A549 (cell line): Measurements from ENCODE around the gene ZDHHC17. TPM values are rescaled to one million over a fixed set of nuclear protein-coding genes. Genes with fewer than 3 reads are reported as not detected.

Source experiments
- ATAC-seq, 2 experiments: fragments of 200-7000 bp in 1 of 2; fragments of >200 bp in 1 of 2; cut with Nextera tagmentation in 1 of 2; cut with Tn5 transposase in 1 of 2; 3 replicates each; pipeline versions ENCODE4 v1.8.0 to v1.9.1; 2018 to 2020; ENCODE audit warnings: mild to moderate bottlenecking in 1 of 2, moderate library complexity in 1 of 2
- CTCF ChIA-PET: fragments of 300-600 bp; sonication (Branson Sonifier 250); formaldehyde crosslinking; extraction: SDS; loops from one replicate; lab custom pipeline; 2021; ENCODE audit warnings: antibody characterized with exemption, inconsistent platforms; lab: Yijun Ruan, JAX
- POLR2A ChIA-PET: fragments of 350-600 bp; formaldehyde crosslinking; extraction: SDS; loops from one replicate; lab custom pipeline; 2021; ENCODE audit warnings: antibody characterized with exemption, inconsistent platforms; lab: Yijun Ruan, JAX
- DNase-seq, 2 experiments: peaks; one replicate each; pipeline versions ENCODE4 v3.0.0 to v3.0.0-alpha.2; 2011 to 2016; ENCODE audit warnings: low read depth in 1 of 2, low spot score in 1 of 2
- FAIRE-seq: peaks from 2 replicates; lab custom pipeline; 2011; peaks lifted over from hg19 to GRCh38; lab: Jason Lieb, UNC
- H3K27ac ChIP-seq, 2 experiments: fragments of >200 bp; sonication (Bioruptor Twin); formaldehyde crosslinking; 3 replicates each; pipeline ENCODE4 v1.5.1; 2016 to 2017
- H3K4me1 ChIP-seq: fragments of >200 bp; sonication (Bioruptor Twin); formaldehyde crosslinking; 3 replicates; pipeline ENCODE4 v1.6.1; 2016
- H3K4me2 ChIP-seq: fragments of >200 bp; sonication (Bioruptor Twin); formaldehyde crosslinking; 3 replicates; pipeline ENCODE4 v1.6.1; 2016
- H3K4me3 ChIP-seq: fragments of >200 bp; sonication (Bioruptor Twin); formaldehyde crosslinking; 3 replicates; pipeline ENCODE4 v1.5.1; 2016
- H3K9me3 ChIP-seq: fragments of >200 bp; sonication (Bioruptor Twin); formaldehyde crosslinking; 3 replicates; pipeline ENCODE4 v1.6.1; 2016
- ATOH8 ChIP-seq: fragments of 250-450 bp; sonication (Bioruptor Pico); IDR thresholded peaks from 2 replicates; pipeline ENCODE4 v1.5.0; 2020; ENCODE audit warnings: low read depth, mild to moderate bottlenecking, moderate library complexity
- CBX8 ChIP-seq: fragments of 200-600 bp; sonication (generic); IDR thresholded peaks from 2 replicates; pipeline ENCODE4 v1.6.1; 2016
- EHF ChIP-seq: fragments of 250-450 bp; sonication (Bioruptor Pico); IDR thresholded peaks from 2 replicates; pipeline ENCODE4 v1.5.0; 2020; ENCODE audit warnings: mild to moderate bottlenecking
- EP300 ChIP-seq, 2 experiments: fragments of >200 bp; sonication (Bioruptor Twin); formaldehyde crosslinking; IDR thresholded peaks; 2 replicates in 1 of 2; 3 replicates in 1 of 2; pipeline ENCODE4 v1.6.1; 2016 to 2017
- FOSB ChIP-seq: fragments of 250-450 bp; sonication (Bioruptor Pico); IDR thresholded peaks from 2 replicates; pipeline ENCODE4 v1.5.0; 2020; ENCODE audit warnings: mild to moderate bottlenecking, moderate library complexity
- FOSL2 ChIP-seq, 2 experiments: fragments of 450-650 bp in 1 of 2; fragments of >200 bp in 1 of 2; sonication (Bioruptor Twin) in 1 of 2; formaldehyde crosslinking; IDR thresholded peaks; 2 replicates each; pipeline versions ENCODE4 v1.5.0 to v1.6.1; 2016 to 2020; ENCODE audit warnings: mild to moderate bottlenecking in 1 of 2, moderate library complexity in 1 of 2
- HDAC2 ChIP-seq: fragments of 200-600 bp; sonication (generic); IDR thresholded peaks from 2 replicates; pipeline ENCODE4 v1.6.1; 2016
- HOXB5 ChIP-seq: fragments of 250-450 bp; sonication (Bioruptor Pico); IDR thresholded peaks from 2 replicates; pipeline ENCODE4 v1.5.0; 2020; ENCODE audit warnings: mild to moderate bottlenecking, moderate library complexity
- KDM1A ChIP-seq: fragments of 200-600 bp; sonication (generic); IDR thresholded peaks from 2 replicates; pipeline ENCODE4 v1.6.1; 2016; ENCODE audit warnings: low read depth, mild to moderate bottlenecking
- KDM5A ChIP-seq: fragments of 200-600 bp; sonication (generic); IDR thresholded peaks from 2 replicates; pipeline ENCODE4 v1.6.1; 2016; ENCODE audit warnings: antibody characterized with exemption, mild to moderate bottlenecking
- MAX ChIP-seq: IDR thresholded peaks from 2 replicates; pipeline ENCODE4 v1.6.1; 2012
- NFE2L2 ChIP-seq: fragments of 150-350 bp; conservative IDR thresholded peaks from 2 replicates; pipeline ENCODE4 v1.6.1; 2014; ENCODE audit warnings: low read length
- NPAS2 ChIP-seq: fragments of 250-450 bp; sonication (Bioruptor Pico); IDR thresholded peaks from 2 replicates; pipeline ENCODE4 v1.8.0; 2022; ENCODE audit warnings: mild to moderate bottlenecking, moderate library complexity, borderline replicate concordance
- NR3C1 ChIP-seq: fragments of >200 bp; sonication (Bioruptor Twin); formaldehyde crosslinking; IDR thresholded peaks from 3 replicates; pipeline ENCODE4 v1.6.1; 2017
- PBX3 ChIP-seq: IDR thresholded peaks from 2 replicates; pipeline ENCODE4 v1.6.1; 2012
- PHF8 ChIP-seq: fragments of 200-600 bp; sonication (generic); IDR thresholded peaks from 2 replicates; pipeline ENCODE4 v1.6.1; 2016; ENCODE audit warnings: low read depth, mild to moderate bottlenecking, antibody characterized with exemption, moderate library complexity, borderline replicate concordance
- POLR2A ChIP-seq: IDR thresholded peaks from 2 replicates; pipeline ENCODE4 v1.6.1; 2012; ENCODE audit warnings: mild to moderate bottlenecking, low read length
- RAD21 ChIP-seq, 2 experiments: fragments of >200 bp in 1 of 2; sonication (Bioruptor Twin) in 1 of 2; formaldehyde crosslinking in 1 of 2; IDR thresholded peaks in 1 of 2; conservative IDR thresholded peaks in 1 of 2; 2 replicates in 1 of 2; 3 replicates in 1 of 2; pipeline ENCODE4 v1.6.1; 2012 to 2018; ENCODE audit warnings: inconsistent platforms in 1 of 2
- RARB ChIP-seq: fragments of 250-450 bp; sonication (Bioruptor Pico); IDR thresholded peaks from 2 replicates; pipeline ENCODE4 v1.8.0; 2021; ENCODE audit warnings: mild to moderate bottlenecking, moderate library complexity
- RNF2 ChIP-seq: fragments of 200-600 bp; sonication (generic); IDR thresholded peaks from 2 replicates; pipeline ENCODE4 v1.6.1; 2016; ENCODE audit warnings: low read depth, mild to moderate bottlenecking, antibody characterized with exemption, moderate library complexity, borderline replicate concordance
- SMC3 ChIP-seq: fragments of >200 bp; sonication (Bioruptor Twin); formaldehyde crosslinking; IDR thresholded peaks from 3 replicates; pipeline ENCODE4 v1.6.1; 2018; ENCODE audit warnings: inconsistent platforms
- SREBF2 ChIP-seq: fragments of 450-650 bp; IDR thresholded peaks from 2 replicates; pipeline ENCODE4 v1.6.1; 2014; ENCODE audit warnings: mild to moderate bottlenecking, moderate library complexity
- TP53 ChIP-seq: fragments of 250-450 bp; sonication (Bioruptor Pico); IDR thresholded peaks from 2 replicates; pipeline ENCODE4 v1.5.0; 2021; ENCODE audit warnings: mild to moderate bottlenecking, moderate library complexity
- USF2 ChIP-seq: fragments of 450-650 bp; IDR thresholded peaks from 2 replicates; pipeline ENCODE4 v1.6.1; 2014; ENCODE audit warnings: antibody characterized with exemption
- ZFP36 ChIP-seq: fragments of 450-650 bp; IDR thresholded peaks from 2 replicates; pipeline ENCODE4 v1.6.1; 2014; ENCODE audit warnings: borderline replicate concordance; ENCODE audit not compliant: partially characterized antibody
- ZNF302 ChIP-seq: fragments of 250-450 bp; sonication (Bioruptor Pico); IDR thresholded peaks from 2 replicates; pipeline ENCODE4 v1.9.0; 2021; ENCODE audit warnings: inconsistent platforms, mild to moderate bottlenecking, moderate library complexity
- ZSCAN20 ChIP-seq: fragments of 250-450 bp; sonication (Bioruptor Pico); IDR thresholded peaks from 2 replicates; pipeline ENCODE4 v1.8.0; 2022; ENCODE audit warnings: mild to moderate bottlenecking, moderate library complexity
- WGBS: methylation state at CpG from one replicate; pipeline ENCODE4 v1.1.6; 2017; ENCODE audit errors: missing lambda C conversion rate; 5-methylcytosine and 5-hydroxymethylcytosine counted together
- polyA plus RNA-seq, 4 experiments: library from polyadenylated mRNA; depleted of rRNA in 3 of 4; stranded (reverse); fragments of >200 nt; fragmentation: RNase III in 1 of 4; extraction: RNeasy Plus Mini Kit Qiagen cat#74134 plus additional on column Dnase treatment in 1 of 4; gene quantifications; 2 replicates in 3 of 4; 3 replicates in 1 of 4; pipeline ENCODE4 v1.2.3, GENCODE V29; 2011 to 2017
- TF ChIP-seq, protein P1 (sequence below): fragments of 150-350 bp; IDR thresholded peaks from 2 replicates; pipeline ENCODE4 v1.6.1; 2014; ENCODE audit warnings: low read depth, mild to moderate bottlenecking, low read length
- TF ChIP-seq, protein P2 (sequence below): fragments of >200 bp; sonication (Bioruptor Twin); formaldehyde crosslinking; IDR thresholded peaks from 3 replicates; pipeline ENCODE4 v1.6.1; 2016

ZDHHC17 gene
- polyA plus RNA-seq, 2 of the 4 experiments (the other 2 are of a cell fraction): 28.1 to 54.8 TPM

GRCh38 chr12:76781321-76781720 lies 17.4 kb downstream of the ZDHHC17 start:
- H3K27ac ChIP-seq: no peak overlapping the region
- no peaks in the 10 kb centered on the region for H3K9me3 ChIP-seq
- ChIA-PET POLR2A (no interaction called here), CTCF (interaction anchor here (0.6 to 1.6 kb wide), 4 partner anchors 10 to 701 kb away, joined by 3 to 4 read pairs (median 4); no protein-coding TSS in a partner anchor)
- no peak overlapping the region for H3K4me2 ChIP-seq
- no peak overlapping the region for H3K4me3 ChIP-seq
- H3K4me1 ChIP-seq: no peaks in the 10 kb centered on the region
- WGBS: 93% methylated on average over 3 of the region's 3 CpGs
- DNase-seq: no peak
- no peak for ATAC-seq
- no peak for FAIRE-seq
- no peak for TF ChIP-seq HOXB5 (CRISPR knock-in tag)
- no peak for TF ChIP-seq ZNF302 (CRISPR knock-in tag)
- no peak for TF ChIP-seq USF2
- TF ChIP-seq RAD21 (conservative IDR thresholded peaks at IDR 0.05 in 1 of 2, IDR thresholded peaks at IDR 0.05 in 1 of 2): no peak
- TF ChIP-seq TP53 (CRISPR knock-in tag): no peak
- no peak for TF ChIP-seq KDM1A
- no peak for TF ChIP-seq KDM5A
- no peak for TF ChIP-seq HDAC2
- TF ChIP-seq, protein P1, sequence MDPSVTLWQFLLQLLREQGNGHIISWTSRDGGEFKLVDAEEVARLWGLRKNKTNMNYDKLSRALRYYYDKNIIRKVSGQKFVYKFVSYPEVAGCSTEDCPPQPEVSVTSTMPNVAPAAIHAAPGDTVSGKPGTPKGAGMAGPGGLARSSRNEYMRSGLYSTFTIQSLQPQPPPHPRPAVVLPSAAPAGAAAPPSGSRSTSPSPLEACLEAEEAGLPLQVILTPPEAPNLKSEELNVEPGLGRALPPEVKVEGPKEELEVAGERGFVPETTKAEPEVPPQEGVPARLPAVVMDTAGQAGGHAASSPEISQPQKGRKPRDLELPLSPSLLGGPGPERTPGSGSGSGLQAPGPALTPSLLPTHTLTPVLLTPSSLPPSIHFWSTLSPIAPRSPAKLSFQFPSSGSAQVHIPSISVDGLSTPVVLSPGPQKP: no peak
- no peak for TF ChIP-seq PHF8
- TF ChIP-seq FOSL2 (IDR thresholded peaks at IDR 0.05): no peak
- TF ChIP-seq FOSL2 (CRISPR knock-in tag; IDR thresholded peaks at IDR 0.05): no peak
- no peak for TF ChIP-seq NR3C1
- no peak for TF ChIP-seq RARB (CRISPR knock-in tag)
- no peak for TF ChIP-seq SMC3
- TF ChIP-seq EP300 (IDR thresholded peaks at IDR 0.05): no peak
- no peak for TF ChIP-seq ZFP36
- TF ChIP-seq POLR2A: no peak
- no peak for TF ChIP-seq CBX8
- no peak for TF ChIP-seq SREBF2
- no peak for TF ChIP-seq PBX3

GRCh38 chr12:76782526-76782925 lies 18.6 kb downstream of the ZDHHC17 start:
- no peak for ATAC-seq
- H3K27ac ChIP-seq: no peak overlapping the region
- WGBS: 87% methylated on average over 2 of the region's 2 CpGs
- CTCF ChIA-PET: interaction anchor here (1.2 to 1.7 kb wide), 5 partner anchors 9 to 161 kb away, joined by 3 to 4 read pairs (median 4); no protein-coding TSS in a partner anchor
- H3K9me3 ChIP-seq: no peaks in the 10 kb centered on the region
- H3K4me1 ChIP-seq: no peaks in the 10 kb centered on the region
- H3K4me2 ChIP-seq: no peak overlapping the region
- DNase-seq: no peak
- POLR2A ChIA-PET: no interaction called here
- no peak for TF ChIP-seq ZSCAN20
- TF ChIP-seq CBX8: no peak
- TF ChIP-seq NFE2L2: no peak
- no peak for TF ChIP-seq EHF (CRISPR knock-in tag)
- no peak for TF ChIP-seq KDM1A
- no peak for TF ChIP-seq RNF2
- TF ChIP-seq NPAS2 (CRISPR knock-in tag): no peak
- no peak for TF ChIP-seq MAX
- TF ChIP-seq FOSL2 (IDR thresholded peaks at IDR 0.05): no peak
- no peak for TF ChIP-seq FOSL2 (CRISPR knock-in tag; IDR thresholded peaks at IDR 0.05)
- no peak for TF ChIP-seq TP53 (CRISPR knock-in tag)
- TF ChIP-seq ATOH8 (CRISPR knock-in tag): no peak
- TF ChIP-seq ZNF302 (CRISPR knock-in tag): no peak
- TF ChIP-seq USF2: no peak
- TF ChIP-seq, protein P2, sequence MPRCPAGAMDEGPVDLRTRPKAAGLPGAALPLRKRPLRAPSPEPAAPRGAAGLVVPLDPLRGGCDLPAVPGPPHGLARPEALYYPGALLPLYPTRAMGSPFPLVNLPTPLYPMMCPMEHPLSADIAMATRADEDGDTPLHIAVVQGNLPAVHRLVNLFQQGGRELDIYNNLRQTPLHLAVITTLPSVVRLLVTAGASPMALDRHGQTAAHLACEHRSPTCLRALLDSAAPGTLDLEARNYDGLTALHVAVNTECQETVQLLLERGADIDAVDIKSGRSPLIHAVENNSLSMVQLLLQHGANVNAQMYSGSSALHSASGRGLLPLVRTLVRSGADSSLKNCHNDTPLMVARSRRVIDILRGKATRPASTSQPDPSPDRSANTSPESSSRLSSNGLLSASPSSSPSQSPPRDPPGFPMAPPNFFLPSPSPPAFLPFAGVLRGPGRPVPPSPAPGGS: no peak
- no peak for TF ChIP-seq PHF8
- no peak for TF ChIP-seq FOSB (CRISPR knock-in tag)
- no peak for TF ChIP-seq NR3C1
- H3K4me3 ChIP-seq: no peak overlapping the region
- no peak for FAIRE-seq
